ENCODE measurements around the gene NPTX1. TPM values are rescaled to one million over a fixed set of nuclear protein-coding genes. Genes with fewer than 3 reads are reported as not detected.
A peak's percentile ranks its signal among the peaks of the same experiment; 100 is the strongest.

NPTX1 gene
- total RNA-seq, 1 donor from 2014 or later: 0.53 TPM

DNA sequence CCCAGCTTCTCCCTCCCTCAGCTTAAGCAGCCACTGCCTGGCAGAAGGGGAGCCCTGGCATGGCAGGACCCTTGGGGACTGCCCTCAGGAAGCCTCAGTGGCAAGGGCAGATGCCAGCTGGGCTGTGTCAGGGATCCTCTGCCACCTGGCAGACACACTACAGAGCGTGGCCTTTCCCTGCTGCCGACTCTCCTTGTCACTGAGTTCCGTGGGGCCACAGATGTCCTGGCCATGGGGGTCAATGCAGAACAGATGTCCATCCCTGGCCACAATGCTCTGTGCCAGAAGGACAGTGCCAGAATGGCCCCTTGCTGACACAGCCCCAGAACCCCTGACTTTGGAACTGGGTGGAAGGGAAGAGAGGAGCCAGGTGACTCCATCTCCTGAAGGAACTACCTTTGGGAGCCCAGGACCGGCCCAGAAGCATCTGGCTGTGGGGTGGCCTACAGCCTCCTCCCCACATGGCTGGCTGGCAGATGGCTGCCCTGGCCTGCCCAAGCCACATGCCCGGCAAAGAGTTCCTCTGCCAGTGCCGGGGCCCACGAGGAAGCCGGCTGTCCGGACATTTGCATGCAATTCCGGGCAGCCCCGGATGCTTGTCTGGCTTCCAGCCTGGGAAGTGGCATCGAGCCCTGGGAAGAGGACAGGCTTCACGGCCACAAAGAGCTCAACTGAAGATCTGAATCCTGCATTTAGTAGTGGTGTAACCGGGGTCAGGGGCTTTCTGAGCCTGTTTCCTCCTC, 24.1 kb downstream of the NPTX1 start:
- no peak for ATAC-seq
- intact Hi-C loops (cut with DNase I): no loop called here
- no peak for DNase-seq (ENCODE audit: low spot score)

DNA sequence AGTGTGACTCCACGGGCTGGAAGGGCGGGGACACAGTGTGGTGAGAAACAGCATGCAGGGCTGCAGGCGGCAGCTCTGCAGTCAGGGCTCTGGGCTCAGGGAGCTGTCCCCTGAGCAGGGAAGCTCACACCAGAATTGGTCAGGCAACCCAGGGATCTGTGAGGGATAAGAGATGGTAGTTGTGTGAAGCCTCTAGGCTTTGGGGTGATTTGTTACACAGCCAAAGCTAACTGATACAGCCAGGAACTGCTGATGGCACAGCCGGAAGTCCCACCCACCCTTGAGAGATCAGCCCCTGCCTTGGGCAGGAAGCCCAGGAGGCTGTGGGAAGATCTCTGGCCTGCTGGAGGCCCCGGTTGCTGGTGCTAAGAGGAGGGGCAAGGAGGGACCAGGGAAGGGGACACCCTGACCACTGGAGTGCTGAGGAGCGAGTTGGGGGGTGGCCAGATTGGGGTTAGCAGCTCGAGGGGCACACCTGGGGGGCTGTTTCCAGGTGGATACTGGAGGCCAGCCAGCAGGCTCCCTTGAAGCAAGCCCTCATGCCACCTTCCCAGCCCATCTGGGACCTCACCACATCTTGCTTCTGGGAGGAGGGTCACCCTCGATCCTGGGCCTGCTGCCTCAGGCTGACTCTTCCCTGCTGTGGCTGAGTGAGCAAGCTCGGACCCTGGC, 25.2 kb downstream of the NPTX1 start:
- intact Hi-C loops (cut with DNase I): no loop called here
- DNase-seq (ENCODE audit: low spot score): no peak
- no peak for ATAC-seq

DNA sequence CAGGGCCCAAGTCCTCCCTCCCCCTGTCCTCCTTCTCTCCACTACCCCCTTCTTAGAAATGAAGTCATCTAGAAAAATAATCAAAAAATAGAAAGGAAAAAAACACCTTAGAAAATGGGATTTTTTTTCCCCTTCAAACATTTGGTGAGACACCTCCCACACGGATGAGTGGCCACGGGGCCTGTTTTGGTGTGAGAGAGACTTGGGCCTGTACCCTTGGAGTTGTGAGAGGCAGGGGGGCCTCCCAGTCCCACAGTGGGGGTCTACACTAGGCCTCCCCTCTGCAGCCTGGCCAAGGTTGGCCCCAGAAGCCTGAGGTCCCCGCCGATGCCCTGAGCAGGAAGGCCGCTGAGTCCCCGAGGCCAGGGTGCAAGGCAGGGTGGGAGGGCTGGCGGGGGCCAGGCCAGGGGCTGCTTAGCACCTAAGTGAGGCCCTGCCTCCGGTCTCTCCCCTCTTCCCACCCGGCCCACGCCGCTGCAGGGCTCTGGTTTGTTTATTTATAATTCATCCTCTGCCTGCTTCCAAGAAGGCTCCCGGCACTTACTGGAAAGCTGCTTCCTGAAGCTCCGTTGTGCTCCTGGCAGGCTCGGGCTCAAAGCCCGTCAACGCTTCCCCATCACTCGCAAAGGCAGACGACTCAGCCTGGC, 26.4 kb downstream of the NPTX1 start:
- intact Hi-C loops (cut with DNase I): no loop called here
- DNase-seq (ENCODE audit: low spot score): no peak
- no peak for ATAC-seq

DNA sequence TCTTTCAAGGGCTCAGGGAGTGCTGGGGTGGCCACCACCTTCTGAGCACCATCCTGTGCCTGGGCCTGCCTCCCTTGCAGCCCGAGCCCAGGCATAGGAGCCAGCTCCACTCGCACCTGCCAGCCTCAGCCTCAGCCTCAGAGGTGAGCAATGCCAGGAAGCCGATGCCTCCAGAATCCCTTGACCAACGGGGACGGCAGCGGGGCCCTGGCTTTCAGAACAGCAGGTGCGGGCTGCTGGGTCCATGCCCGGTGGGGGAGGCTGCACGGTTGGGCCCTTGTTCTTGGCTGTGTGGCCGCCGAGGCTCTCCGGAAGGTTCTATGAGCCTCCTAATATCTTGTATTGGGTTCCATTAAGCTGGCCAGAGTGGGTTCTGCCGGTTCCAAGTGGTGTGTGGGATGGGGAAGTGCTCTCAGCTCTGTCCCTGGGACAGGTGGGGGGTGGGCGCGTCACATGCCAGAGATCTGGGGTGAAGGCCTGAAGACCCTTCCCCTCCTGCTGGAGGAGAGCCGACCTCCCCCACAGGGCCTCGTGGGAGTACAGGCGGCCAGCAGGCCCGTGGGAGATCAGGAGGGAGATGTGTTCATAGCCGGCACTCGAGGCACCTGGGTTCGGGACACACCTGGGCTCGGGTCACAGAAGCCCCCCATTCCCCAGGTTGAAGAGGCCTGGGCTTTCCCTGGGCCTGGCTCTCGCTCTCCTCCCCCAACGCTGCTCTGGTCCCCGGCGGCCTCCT, 27.0 kb downstream of the NPTX1 start:
- intact Hi-C loops (cut with DNase I): no loop called here
- no peak for DNase-seq (ENCODE audit: low spot score)
- no peak for ATAC-seq

DNA sequence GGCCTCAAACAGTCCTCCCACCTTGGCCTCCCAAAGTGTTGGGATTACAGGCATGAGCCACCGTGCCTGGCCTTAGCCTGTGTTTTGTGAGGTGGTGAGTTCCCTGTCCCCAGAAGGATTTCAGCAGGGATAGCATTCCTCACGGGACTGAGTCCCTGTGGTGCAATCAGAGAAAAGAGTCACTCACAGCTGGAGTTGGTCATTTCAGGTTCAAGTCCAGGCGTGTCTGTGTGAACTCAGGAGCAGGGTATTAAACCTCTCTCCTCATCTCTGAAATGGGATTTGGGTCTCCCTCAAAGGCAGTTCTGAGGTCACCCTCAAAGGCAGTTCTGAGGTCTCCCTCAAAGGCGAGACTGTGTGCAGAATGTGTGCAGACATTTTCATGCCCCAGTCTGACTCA, 28.6 kb downstream of the NPTX1 start:
- intact Hi-C loops (cut with DNase I): no loop called here
- DNase-seq (ENCODE audit: low spot score) (no peak), ATAC-seq (no peak)

DNA sequence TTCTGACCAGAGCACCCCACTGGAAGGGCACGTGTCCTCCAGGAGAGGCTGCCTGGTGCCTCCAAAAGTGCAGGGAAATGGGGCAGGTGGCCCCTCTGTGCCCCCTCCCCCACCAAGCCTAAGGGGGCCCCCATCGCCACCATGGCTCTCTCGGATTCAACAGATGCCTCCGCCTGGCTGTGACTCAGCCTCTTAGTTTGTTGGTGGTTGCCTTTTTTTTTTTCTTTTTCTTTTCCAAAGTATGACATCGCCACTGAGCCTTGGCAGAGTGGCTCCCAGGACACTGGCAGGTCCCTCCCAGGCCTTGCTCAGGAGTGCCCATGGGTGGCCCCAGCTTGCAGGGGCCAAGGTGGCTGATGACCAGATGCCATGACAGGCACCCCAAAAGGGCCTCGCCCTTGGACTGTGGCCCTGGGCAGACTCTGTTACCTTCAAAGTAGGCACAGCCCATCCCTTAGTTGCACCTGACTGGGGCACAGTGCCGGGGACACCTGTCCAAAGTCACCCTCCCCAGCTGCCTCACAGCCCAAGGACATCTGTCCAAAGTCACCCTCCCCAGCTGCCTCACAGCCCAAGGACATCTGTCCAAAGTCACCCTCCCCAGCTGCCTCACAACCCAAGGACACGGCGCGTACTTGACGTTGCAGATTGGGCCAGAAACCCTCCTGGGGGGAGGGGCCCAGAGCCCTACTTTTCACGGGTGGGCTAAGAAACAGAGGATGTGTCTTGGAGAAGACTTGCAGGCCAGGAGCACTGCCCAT, 29.6 kb downstream of the NPTX1 start:
- intact Hi-C loops (cut with DNase I): no loop called here
- no peak for ATAC-seq
- no peak for DNase-seq (ENCODE audit: low spot score)

DNA sequence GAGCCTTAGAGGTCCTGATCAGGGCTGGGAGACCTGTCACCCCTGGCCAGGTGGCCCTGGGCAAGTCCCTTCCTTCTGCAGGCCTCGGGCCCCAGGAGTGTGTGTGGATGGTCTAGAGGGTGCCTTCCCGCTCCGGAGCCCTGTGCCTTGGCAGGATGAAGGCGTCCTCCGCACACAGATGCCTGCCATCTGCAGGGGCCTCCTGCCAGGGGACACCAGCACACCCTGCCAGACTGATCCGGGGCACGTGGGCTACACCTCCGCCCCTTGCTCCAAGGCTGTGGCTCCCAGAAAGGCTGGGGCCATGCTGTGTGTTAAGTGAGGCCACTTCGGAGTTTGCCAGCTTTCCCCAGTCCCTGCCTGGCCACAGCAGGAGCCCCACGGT, 30.7 kb downstream of the NPTX1 start:
- ATAC-seq (no peak), DNase-seq (ENCODE audit: low spot score) (no peak)
- intact Hi-C loops (cut with DNase I): no loop called here

DNA sequence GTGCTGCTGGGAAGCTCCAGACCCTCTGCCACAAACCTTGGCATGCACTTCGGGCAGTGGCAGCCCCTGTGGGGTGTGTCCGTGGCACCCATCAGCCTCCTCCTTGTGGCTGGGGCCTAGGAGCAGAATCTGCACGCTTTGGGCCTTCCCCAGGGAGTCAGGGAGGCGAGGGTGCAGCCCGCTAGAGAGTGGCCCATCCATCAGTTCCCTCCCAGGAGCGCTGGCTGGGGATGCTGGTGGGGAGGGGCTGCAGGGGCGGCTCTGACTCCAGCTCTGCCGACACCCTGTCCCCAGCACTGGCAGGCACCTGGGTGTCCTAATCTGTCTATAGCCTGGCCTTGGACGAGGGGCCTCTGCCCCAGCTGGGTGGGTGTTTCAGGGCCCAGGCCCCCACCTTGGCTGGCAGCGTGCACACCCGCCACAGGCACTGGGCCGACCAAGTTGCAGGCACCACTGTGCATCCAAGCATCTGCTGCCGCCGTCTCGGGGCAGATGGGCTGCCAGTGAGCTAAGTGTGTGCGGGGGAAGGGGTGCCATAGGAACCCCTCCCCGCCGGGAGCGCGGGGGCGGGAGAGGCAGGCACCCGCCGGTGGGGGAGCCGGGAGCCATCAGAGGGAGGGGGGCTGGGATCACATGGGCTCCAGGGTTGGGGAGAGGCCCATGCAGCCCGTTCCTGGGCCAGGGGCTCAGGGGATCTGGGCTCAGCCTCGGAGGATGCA, 31.2 kb downstream of the NPTX1 start:
- ATAC-seq (no peak), DNase-seq (ENCODE audit: low spot score) (no peak)
- intact Hi-C loops (cut with DNase I): no loop called here

DNA sequence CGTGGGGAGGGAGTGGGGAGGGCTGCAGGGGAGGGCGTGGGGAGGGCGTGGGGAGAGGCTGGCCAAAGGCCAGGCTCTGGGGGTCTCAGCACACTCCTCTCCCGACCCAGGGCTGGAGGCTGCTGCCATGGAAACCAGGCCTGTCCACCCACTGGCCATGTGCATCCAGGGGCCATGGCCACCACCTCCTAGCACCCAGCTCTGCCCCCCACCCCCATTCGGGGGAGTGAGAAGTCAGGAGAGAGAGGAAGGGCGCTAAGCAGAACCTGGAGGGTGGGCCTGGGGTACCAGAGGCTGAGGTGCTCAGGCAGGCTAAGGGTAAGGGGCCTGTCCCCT, 31.8 kb downstream of the NPTX1 start:
- no peak for DNase-seq (ENCODE audit: low spot score)
- intact Hi-C loops (cut with DNase I): no loop called here
- peak; percentile 34 for ATAC-seq

DNA sequence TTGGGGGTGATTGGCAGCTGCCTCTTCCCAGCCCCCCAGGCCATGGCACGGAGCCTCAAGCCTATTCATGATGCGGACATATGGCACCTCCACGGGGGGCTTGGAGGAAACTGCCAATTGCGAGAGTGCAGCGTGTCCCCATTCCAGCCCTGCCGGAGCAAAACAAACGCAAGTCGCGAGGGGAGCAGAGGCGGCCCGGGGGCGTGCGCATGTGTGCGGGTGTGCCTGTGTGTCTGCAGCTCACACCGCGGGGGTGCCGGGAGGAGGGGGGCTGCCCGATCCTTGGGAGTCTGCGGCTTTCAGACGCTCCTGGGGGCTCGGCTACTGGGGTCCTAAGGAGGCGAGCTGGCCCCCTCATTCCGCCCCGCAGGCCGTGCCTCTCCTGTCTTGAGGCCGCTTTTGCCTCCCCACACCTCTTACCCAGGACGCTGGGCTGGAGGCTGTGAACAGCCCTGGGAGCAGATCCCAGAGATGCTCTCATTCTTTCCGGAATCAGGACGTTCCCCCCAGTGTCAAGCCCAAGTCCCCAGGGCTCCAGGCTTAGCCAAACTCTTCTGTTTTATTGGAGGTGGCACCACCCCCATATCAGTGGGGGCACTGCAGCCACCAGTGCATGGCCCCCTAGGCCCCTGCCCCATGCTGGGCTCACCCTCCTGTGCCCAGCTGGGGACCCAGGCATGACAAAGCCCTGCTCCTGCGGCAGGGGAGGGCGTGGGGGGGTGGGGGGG, 32.3 kb downstream of the NPTX1 start:
- DNase-seq (ENCODE audit: low spot score) (no peak), ATAC-seq (no peak)
- intact Hi-C loops (cut with DNase I): no loop called here

DNA sequence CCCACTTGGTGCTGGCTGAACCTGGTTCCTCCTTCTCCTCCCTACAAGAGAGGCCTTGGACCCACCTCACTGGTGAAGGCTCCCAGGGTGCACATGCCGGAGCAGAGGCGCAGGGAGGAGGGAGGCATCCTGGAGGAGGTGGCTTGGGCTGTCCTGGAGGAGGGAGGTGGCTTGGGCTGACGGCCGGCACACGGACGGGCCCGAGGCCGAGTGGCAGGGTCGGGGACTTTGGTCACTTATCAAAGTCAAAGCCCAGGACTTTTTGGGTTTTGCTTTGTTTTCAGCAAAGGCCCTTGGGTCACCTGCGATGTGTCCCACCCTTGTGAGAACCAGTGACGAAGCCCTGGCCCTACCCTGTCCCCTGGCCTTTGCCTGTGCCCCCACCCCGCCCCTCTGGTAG, 32.9 kb downstream of the NPTX1 start:
- DNase-seq (ENCODE audit: low spot score): no peak
- intact Hi-C loops (cut with DNase I): no loop called here
- no peak for ATAC-seq

DNA sequence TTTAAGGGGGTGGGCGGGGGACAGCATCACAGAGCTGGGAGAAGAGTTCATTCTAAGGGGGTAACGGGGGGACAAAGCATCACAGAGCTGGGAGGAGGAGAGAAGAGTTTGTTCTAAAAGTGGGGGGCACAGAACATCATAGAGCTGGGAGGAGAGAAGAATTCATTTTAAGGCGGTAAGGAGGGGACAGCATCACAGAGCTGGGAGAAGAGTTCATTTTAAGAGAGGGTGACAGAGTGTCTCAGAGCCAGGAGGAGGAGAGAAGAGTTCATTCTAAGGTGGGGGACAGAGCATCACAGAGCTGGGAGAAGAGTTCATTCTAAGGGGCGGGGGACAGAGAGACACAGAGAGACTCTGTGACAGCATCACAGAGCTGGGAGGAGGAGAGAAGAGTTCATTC, 33.6 kb downstream of the NPTX1 start:
- intact Hi-C loops (cut with DNase I): no loop called here
- DNase-seq (ENCODE audit: low spot score): no peak
- ATAC-seq: no peak

DNA sequence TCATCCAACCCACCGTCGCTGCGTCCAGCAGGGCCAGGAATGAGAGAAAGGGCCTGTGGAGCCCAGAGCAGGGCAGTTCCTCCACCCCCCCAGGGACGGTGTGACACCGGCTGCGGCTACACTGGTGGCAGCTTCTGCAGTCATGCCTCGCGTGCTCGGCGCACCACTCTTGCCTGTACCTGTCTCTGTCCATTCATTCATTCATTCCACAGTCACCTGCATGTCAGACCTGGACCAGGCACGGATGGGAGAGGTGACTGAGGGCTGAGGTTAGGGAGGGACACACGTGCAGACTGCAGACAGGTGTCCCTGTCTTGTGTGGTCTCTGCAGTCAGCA, 34.1 kb downstream of the NPTX1 start:
- no peak for DNase-seq (ENCODE audit: low spot score)
- intact Hi-C loops (cut with DNase I): no loop called here
- no peak for ATAC-seq

DNA sequence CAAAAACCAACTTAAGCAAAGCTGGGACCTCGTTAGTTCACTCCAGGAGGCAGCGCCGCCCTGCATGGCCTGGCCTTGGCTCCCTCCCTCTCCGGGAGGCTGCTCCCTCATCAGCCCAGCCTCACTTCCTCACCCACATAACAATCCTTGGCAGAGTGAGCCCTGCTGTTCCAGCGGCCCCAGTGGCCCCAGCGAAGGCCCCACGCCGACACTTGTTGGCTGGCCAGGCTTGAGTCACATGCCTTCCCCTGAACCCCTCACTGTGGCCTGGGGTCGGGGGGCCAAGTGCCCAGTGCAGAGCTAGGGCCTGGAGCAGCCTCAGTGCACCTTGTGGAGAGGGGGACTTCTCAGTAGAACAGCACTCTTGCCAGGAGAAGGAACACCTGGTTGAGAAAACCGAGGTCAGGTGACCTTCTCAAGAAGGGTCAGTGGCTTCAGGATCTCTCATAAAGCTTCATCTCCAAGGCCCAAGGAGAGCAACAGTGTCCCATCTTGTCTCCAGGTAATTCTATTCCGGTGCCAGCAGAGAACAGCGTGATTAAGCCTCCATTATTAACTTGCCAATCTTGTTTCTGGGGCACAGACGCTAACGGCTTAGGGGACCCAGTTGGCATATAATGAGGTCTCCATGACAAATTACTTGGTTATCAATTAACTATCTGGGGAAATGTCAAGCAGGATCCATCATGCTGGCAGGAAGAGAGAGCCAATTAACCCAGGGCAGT, 34.6 kb downstream of the NPTX1 start:
- ATAC-seq (no peak), DNase-seq (ENCODE audit: low spot score) (no peak)
- intact Hi-C loops (cut with DNase I): no loop called here

DNA sequence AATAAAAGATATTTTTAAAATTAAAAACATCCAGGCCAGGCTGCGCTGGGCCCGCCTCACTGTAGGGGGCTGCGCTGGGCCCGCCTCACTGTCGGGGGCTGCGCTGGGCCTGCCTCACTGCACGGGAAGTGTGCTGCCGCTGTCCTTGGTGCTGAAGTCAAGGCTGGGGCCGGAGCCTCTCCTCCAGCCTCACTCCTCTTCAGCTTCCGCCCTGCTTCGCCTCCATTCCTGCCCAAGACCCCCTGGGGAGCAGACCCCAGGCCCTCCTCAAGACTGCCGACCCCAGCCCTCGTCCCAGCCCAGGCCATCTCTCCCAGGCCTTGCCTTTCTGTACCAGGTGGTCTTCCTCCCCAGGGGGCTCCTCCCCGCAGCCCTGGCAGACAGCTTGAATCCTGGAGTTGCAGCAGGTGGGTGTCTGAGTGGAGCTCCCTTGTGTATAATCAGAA, 35.3 kb downstream of the NPTX1 start:
- ATAC-seq (peak; percentile 44), DNase-seq (ENCODE audit: low spot score) (peak; percentile 73)
- intact Hi-C loops (cut with DNase I): no loop called here

DNA sequence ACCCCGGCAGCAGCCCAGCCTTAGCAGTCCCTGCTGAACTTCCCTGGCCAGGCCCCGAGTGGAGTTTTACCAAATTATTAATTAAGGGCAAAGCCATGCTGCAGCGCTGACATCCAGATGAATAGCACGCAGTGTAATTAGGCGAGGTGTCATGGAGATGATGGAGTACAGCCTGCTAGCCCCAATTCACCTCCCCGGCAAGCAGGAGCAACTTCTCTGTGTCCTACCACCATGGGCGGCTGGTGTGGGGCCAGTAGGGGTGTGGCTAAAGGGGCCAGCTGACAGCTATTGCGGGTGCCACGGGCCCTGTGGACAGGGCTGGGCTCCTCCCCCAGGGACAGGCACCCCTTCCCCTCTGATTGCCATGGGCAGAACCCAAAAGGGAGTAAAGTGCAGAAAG, 36.9 kb downstream of the NPTX1 start:
- no peak for ATAC-seq
- intact Hi-C loops (cut with DNase I): no loop called here
- DNase-seq (ENCODE audit: low spot score): no peak

DNA sequence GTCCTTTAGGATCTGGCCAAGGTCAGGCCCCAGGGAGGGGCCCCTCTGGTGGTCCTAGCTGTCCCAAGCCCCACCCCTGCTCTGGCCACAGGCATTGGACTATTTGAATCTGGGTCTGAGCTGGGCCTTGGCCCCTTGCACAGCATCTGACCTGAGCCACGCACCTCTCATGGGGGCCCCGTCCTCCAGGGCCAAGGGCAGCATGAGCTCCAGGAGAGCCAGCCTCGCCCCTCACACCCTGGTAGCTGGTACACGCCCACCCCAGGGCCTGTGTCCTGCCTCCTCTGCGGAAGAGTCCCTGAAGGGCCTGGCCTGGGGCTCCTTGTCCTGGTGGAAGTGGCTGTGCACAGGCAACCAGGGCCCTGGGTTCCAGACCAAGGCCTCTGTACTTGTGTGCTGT, 37.6 kb downstream of the NPTX1 start:
- ATAC-seq: no peak
- no peak for DNase-seq (ENCODE audit: low spot score)
- intact Hi-C loops (cut with DNase I): no loop called here
